ENCODE data around the gene AXIN1.

DNA sequence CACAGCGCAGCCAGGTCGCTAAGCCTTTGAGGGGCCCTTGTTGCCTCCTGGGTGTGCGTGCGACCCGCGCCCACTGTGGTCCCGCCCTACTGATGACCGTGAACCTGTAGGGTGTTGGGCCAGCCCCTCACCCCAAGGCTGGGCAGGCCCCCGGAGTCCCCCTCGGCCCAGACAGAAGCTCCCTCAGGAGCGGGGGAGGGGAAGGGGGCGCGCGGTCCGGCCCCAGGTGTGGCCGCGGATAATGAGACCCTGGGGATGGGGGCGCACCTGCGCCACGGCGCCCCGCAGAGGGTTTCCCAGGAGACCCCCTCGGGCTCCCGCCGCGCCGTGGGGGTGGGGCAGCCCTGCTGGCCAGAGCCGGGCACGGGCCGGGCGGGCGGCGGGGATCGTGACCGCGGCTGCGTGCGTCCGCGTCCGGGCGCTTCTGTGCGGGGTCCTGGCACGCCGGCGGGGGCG, 72.5 kb downstream of the AXIN1 start:
- TF ChIP-seq CTCF (IDR thresholded peaks at IDR 0.05; ENCODE audit: low read length) (no peak), EZH2 (optimal IDR thresholded peaks at IDR 0.05; ENCODE audit: low read depth, low read length) (no peak)
